ENCODE measurements around the gene OLR1.
A peak's percentile ranks its signal among the peaks of the same experiment; 100 is the strongest.

Gene OLR1

GRCh38 chr12:10153271-10154144 lies 18.4 kb downstream of the OLR1 start:
- peak; percentile 23 for DNase-seq
- ATAC-seq (replicated peaks) = peak; percentile 73 to 87
- Mint-ChIP-seq H3K4me3 (peak overlapping the region; percentile 87 to 93), H3K36me3 (no peaks in the 10 kb centered on the region), H3K9me3 (no peaks in the 10 kb centered on the region), H3K27ac (peak overlapping the region; percentile 82), H3K4me1 (peaks cover 3 to 20% of the 10 kb centered on the region in 2 donors), H3K27me3 (peaks cover 12 to 30% of the 10 kb centered on the region in 2 donors)

- no peak overlapping the region for H3K27ac Mint-ChIP-seq
- peaks cover 6 to 22% of the 10 kb centered on the region in 2 donors for H3K4me1 Mint-ChIP-seq
- H3K27me3 Mint-ChIP-seq = peaks cover 12 to 25% of the 10 kb centered on the region in 2 donors
- H3K36me3 Mint-ChIP-seq = no peaks in the 10 kb centered on the region
- no peak overlapping the region for H3K4me3 Mint-ChIP-seq
- DNase-seq = no peak
- peaks cover 0 to 3% of the 10 kb centered on the region in 2 donors for H3K9me3 Mint-ChIP-seq
- ATAC-seq (replicated peaks) = no peak
Observed at GRCh38 chr12:10151621-10152020, 20.3 kb downstream of the OLR1 start.

GRCh38 chr12:10147714-10148403 lies 24.1 kb downstream of the OLR1 start:
- ATAC-seq (replicated peaks) = peak; percentile 75 to 77
- peaks cover 4 to 7% of the 10 kb centered on the region in 2 donors for H3K4me1 Mint-ChIP-seq
- no peak overlapping the region for H3K4me3 Mint-ChIP-seq
- H3K9me3 Mint-ChIP-seq = peaks cover 0 to 3% of the 10 kb centered on the region in 2 donors
- DNase-seq = no peak
- no peaks in the 10 kb centered on the region for H3K36me3 Mint-ChIP-seq
- peaks cover 4 to 23% of the 10 kb centered on the region in 2 donors for H3K27me3 Mint-ChIP-seq
- no peak overlapping the region for H3K27ac Mint-ChIP-seq

- Mint-ChIP-seq H3K36me3 (no peaks in the 10 kb centered on the region), H3K4me1 (peaks cover 6% of the 10 kb centered on the region in 2 donors), H3K9me3 (peaks cover 0 to 3% of the 10 kb centered on the region in 2 donors), H3K27me3 (peaks cover 8 to 18% of the 10 kb centered on the region in 2 donors), H3K4me3 (no peak overlapping the region), H3K27ac (no peak overlapping the region)
- no peak for ATAC-seq (replicated peaks)
- DNase-seq = no peak
Observed at GRCh38 chr12:10142976-10143589, 28.8 kb downstream of the OLR1 start.

- H3K4me1 Mint-ChIP-seq = peaks cover 0 to 2% of the 10 kb centered on the region in 2 donors
- H3K27me3 Mint-ChIP-seq = peaks cover 24 to 32% of the 10 kb centered on the region in 2 donors
- no peak overlapping the region for H3K4me3 Mint-ChIP-seq
- H3K27ac Mint-ChIP-seq = no peak overlapping the region
- DNase-seq = peak; percentile 16
- H3K9me3 Mint-ChIP-seq = no peaks in the 10 kb centered on the region
- no peaks in the 10 kb centered on the region for H3K36me3 Mint-ChIP-seq
- ATAC-seq (replicated peaks) = peak; percentile 61 to 66
Observed at GRCh38 chr12:10140001-10140400, 31.9 kb downstream of the OLR1 start.

GRCh38 chr12:10136637-10137205 lies 35.2 kb downstream of the OLR1 start:
- Mint-ChIP-seq H3K4me1 (peaks cover 0 to 2% of the 10 kb centered on the region in 2 donors), H3K9me3 (no peaks in the 10 kb centered on the region), H3K36me3 (no peaks in the 10 kb centered on the region), H3K27ac (no peak overlapping the region), H3K4me3 (no peak overlapping the region), H3K27me3 (peaks cover 32 to 34% of the 10 kb centered on the region in 2 donors)
- ATAC-seq (replicated peaks) = no peak
- DNase-seq = no peak

- peaks cover 38 to 40% of the 10 kb centered on the region in 2 donors for H3K27me3 Mint-ChIP-seq
- no peaks in the 10 kb centered on the region for H3K9me3 Mint-ChIP-seq
- ATAC-seq (replicated peaks) = no peak
- H3K4me3 Mint-ChIP-seq = no peak overlapping the region
- H3K36me3 Mint-ChIP-seq = no peaks in the 10 kb centered on the region
- peaks cover 7 to 10% of the 10 kb centered on the region in 2 donors for H3K4me1 Mint-ChIP-seq
- DNase-seq = no peak
- H3K27ac Mint-ChIP-seq = no peak overlapping the region
Observed at GRCh38 chr12:10135126-10135525, 36.8 kb downstream of the OLR1 start.

GRCh38 chr12:10132850-10133370 lies 39.0 kb downstream of the OLR1 start:
- no peak for DNase-seq
- no peak for ATAC-seq (replicated peaks)
- Mint-ChIP-seq H3K27me3 (peaks cover 42 to 49% of the 10 kb centered on the region in 2 donors), H3K4me3 (no peak overlapping the region), H3K36me3 (no peaks in the 10 kb centered on the region), H3K4me1 (peaks cover 14 to 26% of the 10 kb centered on the region in 2 donors), H3K27ac (no peak overlapping the region), H3K9me3 (no peaks in the 10 kb centered on the region)

- peaks cover 41 to 47% of the 10 kb centered on the region in 2 donors for H3K27me3 Mint-ChIP-seq
- peaks cover 16 to 31% of the 10 kb centered on the region in 2 donors for H3K4me1 Mint-ChIP-seq
- DNase-seq (no peak), ATAC-seq (replicated peaks) (no peak)
- H3K27ac Mint-ChIP-seq = no peak overlapping the region
- no peak overlapping the region for H3K4me3 Mint-ChIP-seq
- no peaks in the 10 kb centered on the region for H3K9me3 Mint-ChIP-seq
- no peaks in the 10 kb centered on the region for H3K36me3 Mint-ChIP-seq
Observed at GRCh38 chr12:10131111-10131690, 40.7 kb downstream of the OLR1 start.

- H3K27me3 Mint-ChIP-seq = peaks cover 47 to 48% of the 10 kb centered on the region in 2 donors
- DNase-seq (no peak), ATAC-seq (replicated peaks) (peak; percentile 92 to 96)
- H3K27ac Mint-ChIP-seq = peak within 1 kb of the TSS; percentile 42
- no peaks in the 10 kb centered on the region for H3K36me3 Mint-ChIP-seq
- peak within 1 kb of the TSS in 1 of 2 donors; percentile 28 for H3K4me3 Mint-ChIP-seq
- no peaks in the 10 kb centered on the region for H3K9me3 Mint-ChIP-seq
- H3K4me1 Mint-ChIP-seq = peaks cover 16 to 31% of the 10 kb centered on the region in 2 donors
Observed at GRCh38 chr12:10130042-10130441, 41.9 kb downstream of the OLR1 start, which contains the start of gene CLEC7A. Gene CLEC7A, minus strand, starts transcription at chr12:10130199. Its CDS starts 117 bp downstream, at chr12:10130082.

GRCh38 chr12:10128687-10129086 lies 43.2 kb downstream of the OLR1 start:
- no peak for DNase-seq
- Mint-ChIP-seq H3K36me3 (no peaks in the 10 kb centered on the region), H3K27me3 (peaks cover 43 to 49% of the 10 kb centered on the region in 2 donors)

GRCh38 chr12:10126413-10126812 lies 45.5 kb downstream of the OLR1 start:
- Mint-ChIP-seq H3K4me3 (no peak overlapping the region), H3K9me3 (no peaks in the 10 kb centered on the region), H3K27ac (no peak overlapping the region), H3K27me3 (peaks cover 34 to 41% of the 10 kb centered on the region in 2 donors), H3K36me3 (no peaks in the 10 kb centered on the region), H3K4me1 (peaks cover 16 to 33% of the 10 kb centered on the region in 2 donors)
- ATAC-seq (replicated peaks) (no peak), DNase-seq (no peak)

More at GRCh38 chr12:10128687-10129086, 43.2 kb downstream of the OLR1 start:
- H3K27ac Mint-ChIP-seq = no peak overlapping the region
- H3K4me3 Mint-ChIP-seq = no peak overlapping the region
- peak; percentile 56 to 57 for ATAC-seq (replicated peaks)
- H3K4me1 Mint-ChIP-seq = peaks cover 16 to 31% of the 10 kb centered on the region in 2 donors
- no peaks in the 10 kb centered on the region for H3K9me3 Mint-ChIP-seq

- Mint-ChIP-seq H3K27ac (no peak overlapping the region), H3K27me3 (peaks cover 30 to 39% of the 10 kb centered on the region in 2 donors), H3K9me3 (peaks cover 0 to 3% of the 10 kb centered on the region in 2 donors), H3K36me3 (peaks cover 0 to 3% of the 10 kb centered on the region in 2 donors), H3K4me1 (peaks cover 5 to 11% of the 10 kb centered on the region in 2 donors), H3K4me3 (no peak overlapping the region)
- ATAC-seq (replicated peaks) (no peak), DNase-seq (no peak)
Observed at GRCh38 chr12:10122689-10123088, 49.2 kb downstream of the OLR1 start.
